SIG-M5 (cell line): ENCODE measurements around the gene CNTNAP5.

Source experiments
- DNase-seq: peaks from one replicate; lab custom pipeline; 2025; lab: John Stamatoyannopoulos, UW

The CNTNAP5 gene

DNA sequence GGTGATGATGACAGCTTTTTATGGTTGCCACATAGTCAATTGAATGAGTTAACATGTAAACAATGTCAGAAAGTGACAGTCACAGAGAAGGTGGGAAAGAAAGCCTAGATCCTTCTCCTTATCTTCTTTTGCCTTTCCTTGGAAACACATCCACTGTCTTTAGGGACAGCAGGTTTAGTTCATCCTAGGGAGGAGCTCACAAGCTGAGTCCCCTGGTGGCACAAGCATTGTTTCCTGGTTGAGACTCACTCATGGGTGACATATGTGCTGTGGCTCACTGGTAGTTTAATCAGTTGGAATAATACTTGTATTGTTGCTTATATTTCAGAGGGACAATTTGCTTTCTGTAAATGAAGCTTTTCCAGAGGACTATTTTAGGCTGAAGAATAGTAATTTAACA lies 598.5 kb downstream of the CNTNAP5 start:
- DNase-seq = no peak

DNA sequence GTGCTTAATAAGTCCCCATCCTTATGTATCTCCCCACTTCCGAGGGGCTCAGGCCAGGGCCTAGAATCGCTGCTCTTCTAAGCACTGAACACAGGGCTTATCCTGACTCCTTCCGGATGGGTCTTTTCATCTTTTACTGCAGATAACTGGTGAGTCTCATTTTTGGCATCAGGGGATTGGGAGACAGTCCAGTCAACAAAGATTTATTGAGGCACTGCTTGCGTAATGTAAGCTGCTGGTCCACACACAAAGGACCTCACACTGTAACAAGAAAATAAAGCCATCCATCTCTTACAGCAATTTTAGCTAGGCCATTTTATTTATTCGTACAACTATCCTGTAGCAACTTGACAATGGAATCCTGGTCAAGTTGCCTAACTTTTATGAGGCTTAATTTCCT lies 600.5 kb downstream of the CNTNAP5 start:
- no peak for DNase-seq

DNA sequence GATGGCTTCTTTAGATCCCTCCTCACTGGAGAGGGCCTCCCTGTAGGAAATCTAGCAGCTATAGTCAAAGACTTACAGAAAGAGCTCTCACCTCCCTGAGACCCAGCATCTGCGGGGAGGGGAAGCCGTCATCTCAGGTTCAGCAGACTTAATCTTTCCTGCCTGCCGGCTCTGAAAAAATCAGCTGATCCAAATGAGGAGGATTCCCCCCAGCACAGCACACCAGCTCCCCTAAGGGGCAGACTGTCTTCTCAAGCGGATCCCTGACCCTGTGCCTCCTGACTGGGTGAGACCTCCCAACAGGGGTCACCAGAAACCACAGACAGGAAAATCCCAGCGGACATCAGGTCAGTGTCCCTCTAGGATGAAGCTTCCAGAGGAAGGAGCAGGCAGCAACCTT lies 601.9 kb downstream of the CNTNAP5 start:
- DNase-seq = no peak

DNA sequence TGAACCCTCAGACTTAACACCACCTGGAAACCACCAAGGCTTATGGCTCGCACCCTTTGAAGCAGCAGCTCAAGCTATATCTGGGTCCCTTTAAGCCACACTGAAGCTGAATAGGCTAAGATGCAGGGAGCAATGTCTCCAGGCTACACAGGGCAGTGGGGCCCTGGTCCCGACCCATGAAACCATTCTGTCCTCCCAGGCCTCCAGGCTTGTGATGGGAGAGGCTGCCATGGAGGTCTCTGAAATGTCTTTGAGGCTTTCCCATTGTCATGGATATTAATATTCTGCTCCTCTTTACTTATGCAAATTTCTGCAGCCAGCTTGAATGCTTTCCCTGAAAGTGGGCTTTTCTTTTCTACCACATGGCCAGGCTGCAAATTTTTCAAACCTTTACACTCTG lies 608.7 kb downstream of the CNTNAP5 start:
- no peak for DNase-seq

DNA sequence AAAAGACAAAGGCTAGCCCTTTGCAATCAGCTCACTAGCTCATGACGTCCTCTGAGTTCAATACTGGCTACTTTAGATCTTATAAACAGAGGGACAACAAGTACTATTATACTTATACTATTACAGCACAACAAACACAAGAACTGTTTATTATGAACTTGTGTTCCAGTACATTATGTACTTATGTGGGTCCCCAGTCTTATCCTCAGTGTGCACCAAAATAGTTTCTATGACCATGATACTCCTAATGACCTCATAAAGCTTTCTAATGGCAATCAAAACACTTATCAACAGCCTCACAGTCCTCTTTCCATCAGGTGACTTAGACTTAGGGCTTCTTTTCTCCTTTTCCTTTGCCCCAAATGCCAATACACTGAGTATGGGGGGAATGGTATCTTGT lies 614.4 kb downstream of the CNTNAP5 start:
- DNase-seq = no peak

DNA sequence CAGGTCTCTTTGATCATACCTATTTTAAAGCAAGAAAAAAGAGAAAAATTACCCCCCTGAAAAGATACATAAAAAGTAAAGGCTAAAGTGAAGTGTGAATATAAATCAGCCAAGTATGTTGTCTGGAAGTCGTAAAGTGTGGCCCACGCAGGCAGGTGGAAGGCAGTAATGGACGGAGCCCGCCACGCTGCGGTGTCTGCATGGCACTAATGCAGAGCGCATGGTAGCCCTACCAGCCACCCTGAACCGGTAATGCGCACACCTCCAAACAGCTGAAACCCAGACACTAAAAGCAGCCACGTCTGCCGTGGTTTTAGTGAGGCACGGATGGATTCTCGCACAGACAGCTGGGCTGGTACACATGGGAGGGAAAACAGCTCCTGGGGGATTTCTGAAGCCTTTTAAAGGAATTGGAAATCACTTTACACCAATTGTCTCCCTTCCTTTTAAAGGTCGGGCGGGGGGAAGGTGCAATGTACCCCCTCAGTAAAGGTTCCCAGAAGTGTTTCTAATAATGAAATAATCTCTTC lies 615.2 kb downstream of the CNTNAP5 start:
- DNase-seq = no peak

DNA sequence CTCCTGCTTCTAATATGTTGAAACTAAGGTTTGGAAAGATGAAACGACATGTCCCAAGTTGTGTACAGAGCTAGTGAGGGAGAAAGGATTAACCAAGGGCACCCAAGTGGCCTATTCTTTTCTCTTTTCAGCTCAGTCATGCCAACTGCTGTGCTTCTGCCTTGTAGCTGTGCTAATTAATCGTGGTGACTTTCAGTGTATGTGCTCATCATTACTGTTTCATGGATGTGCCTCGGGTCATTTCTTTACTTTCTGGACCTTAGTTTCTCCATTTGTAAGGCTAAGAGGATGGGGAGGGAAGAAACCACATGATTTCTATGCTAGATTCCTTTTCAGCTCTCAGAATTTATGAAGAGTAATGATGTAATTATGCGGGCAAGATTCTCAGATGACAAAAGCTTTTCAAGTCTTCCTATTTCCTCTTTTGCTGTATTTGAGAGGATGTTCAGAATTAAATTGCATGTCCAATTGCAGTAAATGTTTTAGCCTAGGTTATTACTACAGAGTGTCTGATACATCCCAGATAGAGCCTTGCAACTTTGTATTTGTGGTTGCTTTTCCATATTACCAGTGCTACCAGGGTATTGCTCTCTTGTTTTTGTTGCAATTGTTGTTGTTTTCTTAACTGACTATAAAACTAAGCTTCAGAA lies 621.2 kb downstream of the CNTNAP5 start:
- no peak for DNase-seq

DNA sequence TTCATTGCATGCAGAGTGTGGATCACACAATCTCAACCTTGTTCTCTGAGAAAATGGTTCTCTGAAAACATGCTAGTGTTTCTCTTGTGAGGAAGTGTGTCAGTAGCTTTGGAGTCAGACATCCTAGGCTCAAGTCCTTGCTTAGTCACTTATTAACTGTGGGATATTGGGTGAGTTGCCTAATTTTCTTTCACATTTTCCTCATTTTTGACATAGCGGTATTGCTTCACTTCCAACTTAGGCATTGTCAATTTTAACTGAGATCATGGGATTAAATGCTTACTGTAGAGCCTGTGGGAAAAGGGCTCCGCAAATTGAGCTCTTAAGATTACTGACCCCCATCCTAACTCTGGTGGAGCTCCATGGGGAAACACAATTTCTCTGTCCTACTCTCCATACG lies 622.2 kb downstream of the CNTNAP5 start:
- no peak for DNase-seq

DNA sequence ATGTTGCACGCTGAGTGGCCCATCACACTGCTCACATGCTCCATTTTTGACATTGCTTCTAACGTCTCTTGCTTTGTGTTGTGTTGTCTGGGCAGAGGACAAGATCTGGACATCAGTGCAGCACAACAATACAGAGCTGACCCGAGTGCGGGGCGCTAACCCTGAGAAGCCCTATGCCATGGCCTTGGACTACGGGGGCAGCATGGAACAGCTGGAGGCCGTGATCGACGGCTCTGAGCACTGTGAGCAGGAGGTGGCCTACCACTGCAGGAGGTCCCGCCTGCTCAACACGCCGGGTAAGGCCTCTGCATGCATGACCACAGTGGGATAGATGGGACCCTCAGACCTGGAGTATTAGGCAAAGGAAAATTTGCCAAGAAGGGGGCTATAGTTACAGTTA lies 622.6 kb downstream of the CNTNAP5 start:
- DNase-seq = no peak

DNA sequence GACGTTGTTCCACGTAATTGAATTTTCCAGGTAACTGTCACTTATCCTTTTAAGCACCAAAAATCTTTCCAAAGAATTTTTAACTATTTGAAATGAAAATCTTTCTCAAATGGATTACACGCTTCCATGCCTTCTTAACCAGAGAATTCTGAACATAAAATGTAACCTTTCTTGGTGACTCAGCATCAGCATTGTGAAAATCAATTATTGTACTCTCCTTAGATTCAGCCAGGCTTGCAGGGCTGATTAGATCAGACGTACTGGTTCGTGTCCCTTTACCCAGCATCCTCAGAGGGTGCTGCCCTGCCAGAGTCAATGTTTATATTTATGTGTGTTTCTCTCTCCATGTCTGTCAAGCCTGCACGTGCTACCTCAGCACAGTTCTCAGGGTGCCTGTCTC lies 623.9 kb downstream of the CNTNAP5 start:
- no peak for DNase-seq

DNA sequence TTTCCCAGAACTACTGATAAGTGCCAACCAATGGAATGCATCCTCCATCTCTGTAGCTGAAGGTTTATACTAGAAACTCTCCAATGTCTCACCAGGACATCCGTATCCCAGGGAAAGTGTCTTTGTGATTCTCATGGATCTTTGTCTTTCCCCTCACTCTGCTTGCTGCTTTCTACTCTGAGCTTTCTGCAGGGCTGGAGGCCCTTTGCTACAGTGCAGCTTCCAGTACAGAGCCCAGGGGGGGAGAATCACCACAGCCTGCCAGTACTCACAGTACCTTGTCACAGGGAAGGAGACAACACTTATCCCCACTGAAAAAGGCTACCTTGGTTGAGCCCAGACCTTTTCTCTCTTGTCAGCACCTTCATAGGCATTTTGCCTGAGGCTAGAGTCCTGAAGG lies 627.0 kb downstream of the CNTNAP5 start:
- no peak for DNase-seq

DNA sequence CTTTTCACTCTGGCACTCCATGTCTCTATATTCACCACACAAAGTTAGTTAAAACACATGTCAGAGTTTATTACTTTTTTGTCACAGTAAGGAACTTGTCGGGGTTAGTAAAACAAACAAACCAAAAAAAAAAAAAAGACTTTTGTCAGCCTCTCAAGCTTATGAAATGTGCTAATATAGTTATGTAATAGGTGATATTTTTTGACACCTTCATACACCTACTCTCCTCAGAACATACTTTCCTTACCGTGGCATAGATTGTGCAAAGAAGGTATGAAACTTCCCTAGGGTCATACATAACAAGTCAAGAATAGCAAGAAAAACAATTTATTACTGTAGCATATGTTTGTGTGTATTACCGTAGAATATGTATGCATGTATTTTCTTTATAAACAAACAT lies 633.3 kb downstream of the CNTNAP5 start:
- DNase-seq = no peak

DNA sequence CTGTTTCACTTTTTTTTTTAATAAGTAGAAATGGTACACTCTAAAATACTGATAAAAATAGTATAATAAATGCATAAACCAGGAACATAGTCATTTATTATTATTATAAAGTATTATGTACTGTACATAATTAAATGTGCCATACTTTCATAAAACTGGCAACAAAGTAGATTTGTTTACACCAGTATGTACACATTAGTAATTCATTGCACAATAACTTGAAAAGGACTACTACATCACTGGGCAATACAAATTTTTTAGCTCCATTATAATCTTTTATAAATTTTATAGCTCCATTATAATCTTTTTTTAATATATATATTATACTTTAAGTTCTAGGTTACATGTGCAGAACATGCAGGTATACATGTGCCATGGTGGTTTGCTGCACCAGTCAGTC lies 636.5 kb downstream of the CNTNAP5 start:
- no peak for DNase-seq

DNA sequence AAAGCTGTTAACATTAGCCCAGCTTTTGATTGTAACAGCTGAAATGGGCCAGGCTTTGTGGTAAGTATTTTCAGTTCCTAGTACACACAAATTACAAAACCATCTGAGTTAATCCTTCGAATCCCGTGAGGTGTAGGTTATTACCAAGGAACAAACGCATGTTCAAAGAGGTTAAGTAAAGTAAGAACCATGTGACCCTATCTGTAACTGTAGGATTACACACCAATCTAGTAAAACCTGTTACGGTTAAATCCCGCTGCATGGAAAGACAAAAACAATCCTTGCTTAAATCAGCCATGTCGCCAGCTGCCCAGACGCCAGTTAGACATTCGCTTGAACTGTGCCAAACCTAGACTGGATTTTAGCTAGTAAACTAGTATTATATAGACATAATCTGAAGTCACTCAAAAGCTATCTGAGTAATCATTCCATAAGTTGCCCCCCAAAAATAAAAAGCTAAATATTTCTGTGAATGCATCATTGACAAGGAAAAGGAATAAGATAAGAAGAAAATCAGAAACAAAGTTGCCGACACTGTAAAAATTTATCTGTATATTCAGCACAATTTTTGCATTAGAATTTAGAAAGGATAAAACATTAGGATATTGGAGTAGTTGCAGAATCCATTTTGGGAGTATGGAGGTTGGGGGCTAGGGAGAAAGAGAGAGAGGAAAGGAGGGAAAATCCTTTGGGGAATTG lies 638.0 kb downstream of the CNTNAP5 start:
- DNase-seq = no peak

DNA sequence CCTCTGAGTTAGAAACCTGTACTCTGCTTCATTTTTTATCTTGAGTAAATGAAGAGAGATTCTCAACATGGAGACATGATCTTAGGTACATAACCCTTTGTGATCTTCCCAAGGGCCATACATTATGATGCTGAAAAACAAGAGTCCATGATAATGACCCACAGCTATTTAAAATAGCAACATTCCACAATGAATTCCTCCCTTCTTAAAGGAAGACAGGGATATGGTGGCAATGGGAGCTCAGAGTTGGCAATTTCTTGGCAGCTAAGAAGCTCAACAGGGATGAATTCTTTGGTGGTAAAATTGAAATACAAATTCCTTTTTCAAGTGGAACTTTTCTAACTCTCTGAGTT lies 638.5 kb downstream of the CNTNAP5 start:
- no peak for DNase-seq

DNA sequence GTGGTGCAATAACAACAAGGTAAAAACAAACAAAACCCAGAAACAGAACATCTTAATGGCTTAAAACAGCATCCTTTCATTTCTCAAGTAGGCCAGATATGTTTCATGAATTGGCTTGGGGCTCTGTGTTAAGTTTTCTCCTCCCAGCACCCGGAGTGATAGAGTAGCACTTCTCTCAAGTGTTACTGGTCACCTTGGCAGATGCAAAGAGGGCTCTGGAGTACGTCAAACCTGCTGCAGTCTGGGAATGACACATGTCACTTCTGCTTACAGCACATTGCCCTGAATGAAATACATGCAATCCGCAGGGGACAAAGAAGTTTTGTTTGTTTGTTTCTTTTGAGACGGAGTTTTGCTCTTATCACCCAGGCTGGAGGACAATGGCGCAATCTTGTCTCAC lies 639.3 kb downstream of the CNTNAP5 start:
- DNase-seq = no peak

DNA sequence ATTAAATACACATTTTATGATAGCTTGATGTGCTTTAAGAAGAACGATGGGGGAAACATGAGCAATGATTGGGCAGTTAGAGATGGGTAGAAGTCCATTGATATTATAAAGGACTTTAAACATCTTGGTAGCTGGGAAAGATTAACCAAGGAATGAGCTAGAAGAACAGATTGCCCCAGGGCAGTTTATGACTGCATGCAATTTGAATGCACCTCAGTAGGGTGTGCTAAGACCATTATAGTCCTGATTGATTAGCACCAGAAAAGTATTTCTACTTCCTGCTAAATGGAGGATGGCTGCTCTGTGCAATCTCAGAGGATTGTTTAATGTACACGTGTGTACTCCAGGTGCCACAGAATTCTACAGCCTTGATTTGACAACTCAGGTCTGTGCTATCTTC lies 641.9 kb downstream of the CNTNAP5 start:
- DNase-seq = no peak

DNA sequence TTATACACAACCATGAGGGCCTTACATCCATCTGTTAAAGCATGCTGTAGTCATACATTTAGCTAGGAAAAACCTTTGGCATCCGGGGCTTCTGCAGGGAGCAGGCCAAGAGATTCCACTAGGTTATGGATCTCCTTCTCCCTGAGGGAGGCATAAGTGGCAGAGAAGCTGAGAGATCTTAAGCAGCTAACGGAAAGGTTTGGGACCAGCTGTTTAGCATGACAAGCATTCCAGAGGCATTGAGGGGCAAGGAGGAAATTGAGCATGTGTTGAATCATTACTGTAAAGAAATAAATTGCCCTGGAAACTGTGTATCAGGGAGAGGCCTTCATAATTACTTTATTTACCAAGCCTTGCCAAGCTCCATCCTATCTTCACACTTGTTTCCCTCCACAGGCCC lies 643.1 kb downstream of the CNTNAP5 start:
- DNase-seq = no peak

DNA sequence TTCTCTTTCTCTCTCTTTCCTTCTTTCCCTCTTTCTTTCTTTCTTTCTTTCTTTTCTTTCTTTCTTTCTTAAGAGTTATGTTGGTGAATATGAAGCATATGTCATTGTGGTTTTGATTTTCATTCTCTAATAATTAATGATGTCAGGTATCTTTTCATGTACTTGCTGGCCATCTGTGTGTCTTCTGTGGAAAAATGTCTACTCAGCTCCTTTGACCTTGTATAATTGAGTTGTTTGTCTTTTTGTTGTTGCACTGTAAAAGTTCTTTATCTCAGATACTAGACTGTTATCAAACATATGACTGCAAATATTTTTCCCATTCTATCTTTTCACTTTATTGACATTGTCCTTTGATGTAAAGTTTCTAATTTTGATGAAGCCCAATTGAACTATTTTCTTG lies 645.1 kb downstream of the CNTNAP5 start:
- no peak for DNase-seq

DNA sequence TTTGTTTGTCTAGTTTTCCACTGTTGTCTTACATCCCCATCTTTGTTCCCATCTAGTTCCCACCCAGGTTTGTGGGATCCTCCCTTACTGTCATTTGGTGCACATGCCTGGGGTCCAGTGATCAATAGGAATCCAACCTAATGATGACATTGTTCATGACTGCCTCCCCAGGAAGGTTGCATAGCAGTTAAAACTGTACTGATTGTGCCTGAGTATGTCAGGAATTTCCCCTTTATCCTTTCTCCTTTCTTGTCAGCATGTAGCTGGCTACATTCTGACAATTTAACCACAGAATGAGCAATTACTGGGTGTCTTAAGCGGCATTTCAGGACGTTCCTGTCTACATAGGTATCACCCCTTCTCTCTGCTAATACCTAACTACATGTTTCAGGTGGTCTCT lies 653.0 kb downstream of the CNTNAP5 start:
- no peak for DNase-seq

DNA sequence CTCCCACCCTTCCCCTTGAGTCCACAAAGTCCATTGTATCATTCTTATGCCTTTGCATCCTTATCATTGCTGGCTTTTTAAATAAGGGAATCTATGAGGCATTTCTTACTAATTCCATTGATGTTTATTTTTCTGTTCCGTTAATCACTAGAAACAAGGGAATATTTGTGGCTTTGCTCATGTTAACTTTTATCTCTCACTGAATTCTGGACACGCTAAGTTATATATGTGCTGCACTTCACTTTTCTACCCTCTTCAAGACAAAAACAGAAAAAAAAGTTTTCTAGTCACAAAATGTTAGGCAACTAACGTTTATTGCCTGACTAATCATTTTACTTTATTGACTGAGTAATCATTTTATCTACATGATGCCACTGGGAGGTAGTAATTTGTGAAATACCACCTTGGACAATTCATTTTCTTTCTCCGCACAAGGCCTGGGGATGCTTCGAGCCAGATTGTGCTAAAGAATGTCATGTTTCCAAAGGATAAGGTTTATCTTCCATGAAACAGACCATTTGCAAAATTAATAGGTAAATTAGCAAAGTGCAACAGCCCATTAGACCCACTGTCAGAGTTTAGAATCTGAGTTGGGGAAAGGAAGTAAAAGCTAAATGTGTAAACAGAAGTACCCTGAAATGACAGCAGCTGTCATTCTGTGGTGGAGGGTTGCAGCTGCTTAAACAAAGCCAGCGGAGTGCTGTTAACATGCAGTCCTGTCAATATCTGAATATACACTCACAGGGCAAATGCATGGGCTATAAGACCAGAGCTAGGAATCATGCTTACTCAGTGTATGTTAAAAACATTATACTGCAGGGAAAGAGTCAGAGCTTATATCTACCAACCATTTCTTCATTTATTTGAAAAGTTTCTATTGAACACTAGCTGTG lies 658.7 kb downstream of the CNTNAP5 start:
- no peak for DNase-seq

DNA sequence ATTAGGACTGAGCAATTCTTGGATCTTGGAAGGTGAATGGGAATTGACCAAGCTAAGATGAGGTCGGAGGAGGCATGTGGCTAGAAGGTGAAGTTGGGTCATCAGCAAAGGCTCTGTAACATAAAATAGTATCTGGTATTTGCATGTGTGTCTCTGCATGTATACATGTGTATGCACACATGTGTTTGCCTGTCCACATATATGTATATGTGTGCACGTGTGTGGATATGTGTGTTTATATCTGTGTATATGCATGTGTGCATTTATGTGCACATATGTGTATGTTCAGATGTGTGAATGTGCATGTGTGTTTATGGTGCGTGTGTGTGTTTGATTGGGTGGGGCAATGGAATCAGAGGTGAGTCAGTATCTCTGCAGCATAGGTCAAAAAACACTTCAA lies 664.3 kb downstream of the CNTNAP5 start:
- DNase-seq = no peak

DNA sequence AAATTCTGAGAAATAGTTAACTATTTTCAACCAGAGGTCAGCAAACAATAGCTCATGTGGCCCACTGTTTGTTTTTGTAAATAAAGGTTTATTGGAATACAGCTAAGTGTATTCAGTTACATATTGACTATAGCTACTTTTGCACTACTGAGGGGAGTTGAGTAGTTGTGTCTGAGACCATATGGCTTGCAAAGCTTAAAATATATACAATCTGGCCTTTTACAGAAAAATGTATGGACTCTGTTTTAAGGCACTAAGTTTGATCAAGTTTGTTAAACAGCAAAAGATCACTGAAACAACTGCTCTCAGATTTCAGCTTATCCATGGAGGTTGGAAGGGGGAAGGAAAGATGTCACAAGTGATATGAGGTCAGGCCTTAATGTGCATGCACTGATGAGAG lies 667.1 kb downstream of the CNTNAP5 start:
- no peak for DNase-seq
